ENCODE results near the gene KCNK17.

The KCNK17 gene

DNA sequence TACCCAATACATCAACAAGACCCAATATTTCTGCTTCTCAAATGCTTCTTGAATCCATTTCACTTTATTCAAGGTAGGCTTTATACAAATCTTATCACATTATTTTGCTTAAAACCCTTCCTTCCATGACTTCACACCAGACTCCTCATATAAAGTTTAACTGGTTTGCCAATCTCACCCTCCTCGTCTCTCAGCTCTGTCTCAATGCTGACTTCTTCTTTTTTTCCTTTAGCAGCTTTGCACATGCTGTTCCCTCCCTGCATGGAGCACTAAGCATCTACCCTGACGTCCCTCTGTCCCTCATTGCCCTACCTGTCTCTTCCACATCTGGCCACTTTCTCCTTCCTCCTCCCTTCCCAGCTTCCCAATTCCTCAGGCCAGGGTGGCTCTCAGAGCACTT, 31.4 kb downstream of the KCNK17 start:
- TF ChIP-seq, protein P1, sequence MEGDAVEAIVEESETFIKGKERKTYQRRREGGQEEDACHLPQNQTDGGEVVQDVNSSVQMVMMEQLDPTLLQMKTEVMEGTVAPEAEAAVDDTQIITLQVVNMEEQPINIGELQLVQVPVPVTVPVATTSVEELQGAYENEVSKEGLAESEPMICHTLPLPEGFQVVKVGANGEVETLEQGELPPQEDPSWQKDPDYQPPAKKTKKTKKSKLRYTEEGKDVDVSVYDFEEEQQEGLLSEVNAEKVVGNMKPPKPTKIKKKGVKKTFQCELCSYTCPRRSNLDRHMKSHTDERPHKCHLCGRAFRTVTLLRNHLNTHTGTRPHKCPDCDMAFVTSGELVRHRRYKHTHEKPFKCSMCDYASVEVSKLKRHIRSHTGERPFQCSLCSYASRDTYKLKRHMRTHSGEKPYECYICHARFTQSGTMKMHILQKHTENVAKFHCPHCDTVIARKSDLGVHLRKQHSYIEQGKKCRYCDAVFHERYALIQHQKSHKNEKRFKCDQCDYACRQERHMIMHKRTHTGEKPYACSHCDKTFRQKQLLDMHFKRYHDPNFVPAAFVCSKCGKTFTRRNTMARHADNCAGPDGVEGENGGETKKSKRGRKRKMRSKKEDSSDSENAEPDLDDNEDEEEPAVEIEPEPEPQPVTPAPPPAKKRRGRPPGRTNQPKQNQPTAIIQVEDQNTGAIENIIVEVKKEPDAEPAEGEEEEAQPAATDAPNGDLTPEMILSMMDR (conservative IDR thresholded peaks at IDR 0.05; ENCODE audit: low read depth, low read length) = no peak
- no peak for DNase-seq (ENCODE audit: low read depth)
- no peak overlapping the region for H3K4me3 ChIP-seq (ENCODE audit: low read depth, low read length)

- TF ChIP-seq, protein P1 (conservative IDR thresholded peaks at IDR 0.05; ENCODE audit: low read depth, low read length) = no peak
- H3K4me3 ChIP-seq (ENCODE audit: low read depth, low read length) = no peak overlapping the region
- no peak for DNase-seq (ENCODE audit: low read depth)
Observed at GRCh38 chr6:39281312-39281980, 32.8 kb downstream of the KCNK17 start.

DNA sequence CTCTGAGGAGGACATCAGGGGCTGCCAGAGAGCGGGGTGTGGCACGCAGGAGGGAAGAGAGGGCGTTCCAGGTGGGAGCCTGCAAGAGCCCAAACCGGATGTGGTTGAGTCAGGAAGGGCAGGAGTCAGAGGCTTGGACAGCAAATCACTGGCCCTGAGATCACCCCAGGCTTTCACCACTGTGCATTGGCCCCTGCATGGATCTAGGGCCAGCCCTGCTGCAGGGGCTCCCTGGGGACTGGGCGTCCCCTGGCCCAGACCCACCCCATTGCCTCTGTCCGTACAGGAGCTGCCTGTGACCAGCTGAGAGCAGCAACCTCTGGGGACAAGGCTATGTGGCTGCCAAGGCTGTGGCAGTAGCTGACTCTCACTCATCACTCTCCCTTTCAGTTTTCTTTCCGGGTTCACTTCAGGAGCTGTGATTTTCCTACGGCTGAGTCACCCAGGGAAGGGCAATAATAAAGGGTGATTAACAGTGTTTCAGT, 33.9 kb downstream of the KCNK17 start:
- TF ChIP-seq, protein P1 (conservative IDR thresholded peaks at IDR 0.05; ENCODE audit: low read depth, low read length) = no peak
- DNase-seq (ENCODE audit: low read depth) = no peak
- H3K4me3 ChIP-seq (ENCODE audit: low read depth, low read length) = no peak overlapping the region

DNA sequence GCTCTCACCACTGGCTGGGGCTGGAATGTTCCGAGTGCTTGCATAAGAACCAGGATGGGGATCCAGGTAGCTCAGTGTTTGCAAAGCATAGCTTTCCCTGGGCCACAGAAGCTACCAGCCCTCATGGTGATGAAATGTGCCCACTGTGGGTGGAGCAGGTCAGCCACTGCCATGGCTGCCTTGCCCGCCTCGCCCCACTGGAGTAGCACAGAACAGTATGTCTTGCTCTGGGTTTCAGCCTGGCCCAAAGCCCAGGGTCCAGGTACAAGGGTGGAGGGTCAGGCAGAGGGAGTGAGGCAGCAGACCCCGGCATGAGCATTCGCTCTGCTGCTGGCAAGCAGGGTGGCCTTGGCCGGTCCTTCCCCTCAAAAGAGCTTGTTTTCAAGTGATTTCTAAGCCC, 34.7 kb downstream of the KCNK17 start:
- H3K4me3 ChIP-seq (ENCODE audit: low read depth, low read length) = no peak overlapping the region
- TF ChIP-seq, protein P1 (conservative IDR thresholded peaks at IDR 0.05; ENCODE audit: low read depth, low read length) = no peak
- DNase-seq (ENCODE audit: low read depth) = no peak

- TF ChIP-seq, protein P1 (conservative IDR thresholded peaks at IDR 0.05; ENCODE audit: low read depth, low read length) = no peak
- no peak for DNase-seq (ENCODE audit: low read depth)
- no peak overlapping the region for H3K4me3 ChIP-seq (ENCODE audit: low read depth, low read length)
Observed at GRCh38 chr6:39276379-39276995, 37.7 kb downstream of the KCNK17 start.

GRCh38 chr6:39274903-39275302, 39.3 kb downstream of the KCNK17 start:
- H3K4me3 ChIP-seq (ENCODE audit: low read depth, low read length) = no peak overlapping the region
- DNase-seq (ENCODE audit: low read depth) = no peak
- TF ChIP-seq, protein P1 (conservative IDR thresholded peaks at IDR 0.05; ENCODE audit: low read depth, low read length) = no peak

DNA sequence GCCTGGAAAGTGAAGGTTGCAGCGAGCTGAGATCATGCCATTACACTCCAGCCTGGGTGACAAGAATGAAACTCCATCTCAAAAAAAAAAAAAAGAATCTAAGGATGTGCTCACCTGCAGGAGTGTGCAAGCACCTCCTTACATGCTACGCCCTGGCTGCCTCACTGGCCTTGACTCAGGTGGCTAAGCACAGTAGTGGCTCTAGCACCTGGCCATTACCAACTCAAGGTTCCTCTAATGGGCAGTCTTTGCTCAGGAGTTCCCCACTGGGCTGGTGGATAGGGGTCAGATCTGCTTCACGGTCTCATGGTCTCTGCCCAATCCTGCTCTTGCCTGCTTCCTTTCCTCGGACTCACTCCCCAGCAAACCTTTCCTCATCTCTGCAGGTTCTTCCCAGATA, 39.7 kb downstream of the KCNK17 start:
- no peak overlapping the region for H3K4me3 ChIP-seq (ENCODE audit: low read depth, low read length)
- DNase-seq (ENCODE audit: low read depth) = no peak
- TF ChIP-seq, protein P1 (conservative IDR thresholded peaks at IDR 0.05; ENCODE audit: low read depth, low read length) = no peak

Data from choroid plexus epithelial cell (primary cell).